ENCODE results near the gene CXorf65. TPM values are rescaled to one million over a fixed set of nuclear protein-coding genes. Genes with fewer than 3 reads are reported as not detected.

CXorf65 gene
- total and polyA plus RNA-seq, 2 donors, result not detected

- no peaks in the 10 kb centered on the region for H3K4me1 ChIP-seq (ENCODE audit: insufficient read depth)
- 71% methylated on average over 5 of the region's 5 CpGs for WGBS
- DNase-seq (ENCODE audit: extremely low spot score), result no peak
- H3K4me3 ChIP-seq (ENCODE audit: low read depth, low read length), result no peak overlapping the region
- no peak overlapping the region for H3K27ac ChIP-seq (ENCODE audit: low read depth)
- H3K36me3 ChIP-seq (ENCODE audit: insufficient read depth), result no peaks in the 10 kb centered on the region
Observed at GRCh38 chrX:71098951-71099506, 7.5 kb downstream of the CXorf65 start.

GRCh38 chrX:71098302-71098701, 8.2 kb downstream of the CXorf65 start:
- no peak for DNase-seq (ENCODE audit: extremely low spot score)
- H3K4me3 ChIP-seq (ENCODE audit: low read depth, low read length), result no peak overlapping the region
- H3K4me1 ChIP-seq (ENCODE audit: insufficient read depth), result no peaks in the 10 kb centered on the region
- H3K36me3 ChIP-seq (ENCODE audit: insufficient read depth), result no peaks in the 10 kb centered on the region
- no peak overlapping the region for H3K27ac ChIP-seq (ENCODE audit: low read depth)
- 25% methylated on average over 2 of the region's 2 CpGs for WGBS

GRCh38 chrX:71096760-71097032, 9.8 kb downstream of the CXorf65 start:
- H3K4me1 ChIP-seq (ENCODE audit: insufficient read depth), result no peaks in the 10 kb centered on the region
- DNase-seq (ENCODE audit: extremely low spot score), result no peak
- peak overlapping the region; percentile 45 for H3K4me3 ChIP-seq (ENCODE audit: low read depth, low read length)
- 4% methylated on average over 9 of the region's 9 CpGs for WGBS
- H3K36me3 ChIP-seq (ENCODE audit: insufficient read depth), result no peaks in the 10 kb centered on the region
- H3K27ac ChIP-seq (ENCODE audit: low read depth), result no peak overlapping the region

- DNase-seq (ENCODE audit: extremely low spot score), result no peak
- H3K27ac ChIP-seq (ENCODE audit: low read depth), result no peak overlapping the region
- peak overlapping the region; percentile 45 for H3K4me3 ChIP-seq (ENCODE audit: low read depth, low read length)
- WGBS, result under 1% methylated on average over 46 of the region's 46 CpGs
- H3K36me3 ChIP-seq (ENCODE audit: insufficient read depth), result no peaks in the 10 kb centered on the region
- H3K4me1 ChIP-seq (ENCODE audit: insufficient read depth), result no peaks in the 10 kb centered on the region
Observed at GRCh38 chrX:71095981-71096759, 10.4 kb downstream of the CXorf65 start.

GRCh38 chrX:71095555-71095980, 11.0 kb downstream of the CXorf65 start, which contains the start of gene FOXO4:
Gene FOXO4 (plus strand): TSS chrX:71095851. CDS start chrX:71096529, 678 bp downstream.
- under 1% methylated on average over 29 of the region's 29 CpGs for WGBS
- peak within 1 kb of the TSS; percentile 45 for H3K4me3 ChIP-seq (ENCODE audit: low read depth, low read length)
- no peaks in the 10 kb centered on the region for H3K4me1 ChIP-seq (ENCODE audit: insufficient read depth)
- peak; percentile 79 for DNase-seq (ENCODE audit: extremely low spot score)
- H3K36me3 ChIP-seq (ENCODE audit: insufficient read depth), result no peaks in the 10 kb centered on the region
- H3K27ac ChIP-seq (ENCODE audit: low read depth), result no peak within 1 kb of the TSS

- DNase-seq (ENCODE audit: extremely low spot score), result no peak
- Histone ChIP-seq H3K4me3 (ENCODE audit: low read depth, low read length) (peak overlapping the region; percentile 45), H3K36me3 (ENCODE audit: insufficient read depth) (no peaks in the 10 kb centered on the region), H3K27ac (ENCODE audit: low read depth) (no peak overlapping the region), H3K4me1 (ENCODE audit: insufficient read depth) (no peaks in the 10 kb centered on the region)
- WGBS, result 19% methylated on average over 6 of the region's 6 CpGs
Observed at GRCh38 chrX:71095033-71095432, 11.5 kb downstream of the CXorf65 start.

GRCh38 chrX:71091263-71091662, 15.3 kb downstream of the CXorf65 start:
- no peak overlapping the region for H3K4me3 ChIP-seq (ENCODE audit: low read depth, low read length)
- DNase-seq (ENCODE audit: extremely low spot score), result no peak
- no peaks in the 10 kb centered on the region for H3K4me1 ChIP-seq (ENCODE audit: insufficient read depth)
- H3K36me3 ChIP-seq (ENCODE audit: insufficient read depth), result no peaks in the 10 kb centered on the region
- WGBS, result 79% methylated on average over 5 of the region's 5 CpGs
- no peak overlapping the region for H3K27ac ChIP-seq (ENCODE audit: low read depth)

- Histone ChIP-seq H3K36me3 (ENCODE audit: insufficient read depth) (no peaks in the 10 kb centered on the region), H3K4me3 (ENCODE audit: low read depth, low read length) (no peak overlapping the region), H3K27ac (ENCODE audit: low read depth) (no peak overlapping the region), H3K4me1 (ENCODE audit: insufficient read depth) (no peaks in the 10 kb centered on the region)
- 59% methylated on average over 4 of the region's 4 CpGs for WGBS
- no peak for DNase-seq (ENCODE audit: extremely low spot score)
Observed at GRCh38 chrX:71085900-71086299, 20.6 kb downstream of the CXorf65 start.

GRCh38 chrX:71082822-71083221, 23.7 kb downstream of the CXorf65 start:
- Histone ChIP-seq H3K4me3 (ENCODE audit: low read depth, low read length) (no peak overlapping the region), H3K27ac (ENCODE audit: low read depth) (no peak overlapping the region), H3K4me1 (ENCODE audit: insufficient read depth) (no peaks in the 10 kb centered on the region), H3K36me3 (ENCODE audit: insufficient read depth) (no peaks in the 10 kb centered on the region)
- 85% methylated on average over 4 of the region's 4 CpGs for WGBS
- DNase-seq (ENCODE audit: extremely low spot score), result no peak

GRCh38 chrX:71082124-71082647, 24.4 kb downstream of the CXorf65 start:
- no peak overlapping the region for H3K27ac ChIP-seq (ENCODE audit: low read depth)
- 78% methylated on average over 5 of the region's 5 CpGs for WGBS

GRCh38 chrX:71081330-71082123, 25.0 kb downstream of the CXorf65 start:
- Histone ChIP-seq H3K4me1 (ENCODE audit: insufficient read depth) (no peaks in the 10 kb centered on the region), H3K36me3 (ENCODE audit: insufficient read depth) (no peaks in the 10 kb centered on the region)

More at GRCh38 chrX:71082124-71082647, 24.4 kb downstream of the CXorf65 start:
- Histone ChIP-seq H3K4me1 (ENCODE audit: insufficient read depth) (no peaks in the 10 kb centered on the region), H3K36me3 (ENCODE audit: insufficient read depth) (no peaks in the 10 kb centered on the region), H3K4me3 (ENCODE audit: low read depth, low read length) (no peak overlapping the region)
- DNase-seq (ENCODE audit: extremely low spot score), result no peak

GRCh38 chrX:71070531-71070930, 36.0 kb downstream of the CXorf65 start:
- Histone ChIP-seq H3K36me3 (ENCODE audit: insufficient read depth) (no peaks in the 10 kb centered on the region), H3K27ac (ENCODE audit: low read depth) (no peak overlapping the region), H3K4me1 (ENCODE audit: insufficient read depth) (no peaks in the 10 kb centered on the region), H3K4me3 (ENCODE audit: low read depth, low read length) (no peak overlapping the region)
- WGBS, result 75% methylated on average over 5 of the region's 5 CpGs
- no peak for DNase-seq (ENCODE audit: extremely low spot score)

More at GRCh38 chrX:71081330-71082123, 25.0 kb downstream of the CXorf65 start:
- 32% methylated on average over 3 of the region's 3 CpGs for WGBS
- H3K4me3 ChIP-seq (ENCODE audit: low read depth, low read length), result no peak overlapping the region
- H3K27ac ChIP-seq (ENCODE audit: low read depth), result no peak overlapping the region
- no peak for DNase-seq (ENCODE audit: extremely low spot score)

GRCh38 chrX:71068044-71068918, 38.3 kb downstream of the CXorf65 start, which contains the start of gene SNX12:
Gene SNX12 (minus strand): TSS chrX:71068334. CDS start chrX:71068306, 28 bp downstream.
- Histone ChIP-seq H3K4me1 (ENCODE audit: insufficient read depth) (no peaks in the 10 kb centered on the region), H3K36me3 (ENCODE audit: insufficient read depth) (no peaks in the 10 kb centered on the region), H3K27ac (ENCODE audit: low read depth) (peak within 1 kb of the TSS; percentile 56), H3K4me3 (ENCODE audit: low read depth, low read length) (peak within 1 kb of the TSS; percentile 56)
- WGBS, result under 1% methylated on average over 73 of the region's 73 CpGs
- peak; percentile 84 for DNase-seq (ENCODE audit: extremely low spot score)
